Pulmonary artery endothelial cell (primary cell): ENCODE results near the gene GPT2. TPM values are rescaled to one million over a fixed set of nuclear protein-coding genes. Genes with fewer than 3 reads are reported as not detected.
"Not testable (repeated sequence)": the region's sequence is repeated elsewhere in the genome, so short reads cannot be mapped to it uniquely, and the experiment has no call there.

Experiments used
- DNase-seq: peaks from one replicate; pipeline ENCODE4 v3.0.0-alpha.2; 2011; ENCODE audit warnings: low read depth, low spot score
- total RNA-seq: library from RNA; depleted of rRNA; stranded (reverse); fragments of >200 nt; gene quantifications from 2 replicates; pipeline ENCODE4 v1.2.3, GENCODE V29; 2014

Gene GPT2
- total RNA-seq, 1 donor from 2014 or later, result 13.5 TPM

GRCh38 chr16:46920402-46921068 is 36.4 kb downstream of the GPT2 start:
- DNase-seq, result no peak

- DNase-seq, result no peak
Measured at GRCh38 chr16:46922239-46922638, 38.1 kb downstream of the GPT2 start.

- DNase-seq, result no peak
Measured at GRCh38 chr16:46923513-46924295, 39.5 kb downstream of the GPT2 start.

GRCh38 chr16:46924402-46924801 is 40.2 kb downstream of the GPT2 start:
- DNase-seq, result no peak

- no peak for DNase-seq
Measured at GRCh38 chr16:46926470-46927225, 42.5 kb downstream of the GPT2 start.

GRCh38 chr16:46927273-46927672 is 43.1 kb downstream of the GPT2 start:
- DNase-seq, result no peak

- DNase-seq, result no peak
Measured at GRCh38 chr16:46928811-46929210, 44.6 kb downstream of the GPT2 start.

GRCh38 chr16:46929378-46930332 is 45.5 kb downstream of the GPT2 start:
- no peak for DNase-seq

GRCh38 chr16:46930861-46931260 is 46.7 kb downstream of the GPT2 start:
- no peak for DNase-seq

- DNase-seq, result no peak
Measured at GRCh38 chr16:46932802-46933201, 48.6 kb downstream of the GPT2 start.

- no peak for DNase-seq
Measured at GRCh38 chr16:46937536-46937935, 53.4 kb downstream of the GPT2 start.

- DNase-seq, result not testable (repeated sequence)
Measured at GRCh38 chr16:46944713-46945112, 60.6 kb downstream of the GPT2 start.

- DNase-seq, result no peak
Measured at GRCh38 chr16:46947900-46948547, 63.9 kb downstream of the GPT2 start.

- no peak for DNase-seq
Measured at GRCh38 chr16:46948548-46949166, 64.5 kb downstream of the GPT2 start.

GRCh38 chr16:46949241-46949892 is 65.2 kb downstream of the GPT2 start:
- no peak for DNase-seq

GRCh38 chr16:46950009-46950408 is 65.8 kb downstream of the GPT2 start:
- no peak for DNase-seq

GRCh38 chr16:46954562-46954961 is 70.4 kb downstream of the GPT2 start:
- DNase-seq, result no peak

GRCh38 chr16:46961373-46962353 is 77.5 kb downstream of the GPT2 start:
- no peak for DNase-seq
